IPS-18a (cell line): Measurements from ENCODE around the gene GANC.
"Not testable (repeated sequence)": the region's sequence is repeated elsewhere in the genome, so short reads cannot be mapped to it uniquely, and the experiment has no call there.

Source experiments
- H3K27ac ChIP-seq: one replicate; pipeline ENCODE4 v1.5.1; 2013; ENCODE audit warnings: low read length
- H3K27me3 ChIP-seq: one replicate; pipeline ENCODE4 v1.6.1; 2013; ENCODE audit warnings: mild to moderate bottlenecking, low read length; ENCODE audit not compliant: control insufficient read depth, insufficient read depth
- H3K36me3 ChIP-seq: one replicate; pipeline ENCODE4 v1.6.1; 2013; ENCODE audit warnings: low read depth, low read length; ENCODE audit not compliant: control insufficient read depth
- H3K4me1 ChIP-seq: one replicate; pipeline ENCODE4 v1.6.1; 2013; ENCODE audit warnings: low read depth, low read length; ENCODE audit not compliant: control insufficient read depth
- H3K4me3 ChIP-seq: one replicate; pipeline ENCODE4 v1.5.1; 2013; ENCODE audit warnings: low read length
- H3K9ac ChIP-seq: one replicate; pipeline ENCODE4 v1.6.1; 2013; ENCODE audit warnings: mild to moderate bottlenecking, low read length, moderate library complexity
- H3K9me3 ChIP-seq: one replicate; pipeline ENCODE4 v1.6.1; 2013; ENCODE audit warnings: low read depth, low read length; ENCODE audit not compliant: control insufficient read depth

Gene GANC

GRCh38 chr15:42284551-42284950 is 11.6 kb downstream of the GANC start:
- Histone ChIP-seq H3K9ac (no peak overlapping the region), H3K4me1 (no peaks in the 10 kb centered on the region), H3K4me3 (no peak overlapping the region), H3K27ac (no peak overlapping the region), H3K36me3 (no peaks in the 10 kb centered on the region), H3K27me3 (no peaks in the 10 kb centered on the region), H3K9me3 (no peaks in the 10 kb centered on the region)

- Histone ChIP-seq H3K9ac (no peak overlapping the region), H3K27me3 (no peaks in the 10 kb centered on the region), H3K4me1 (no peaks in the 10 kb centered on the region), H3K27ac (no peak overlapping the region), H3K9me3 (no peaks in the 10 kb centered on the region), H3K36me3 (no peaks in the 10 kb centered on the region), H3K4me3 (no peak overlapping the region)
Measured at GRCh38 chr15:42285034-42285433, 12.0 kb downstream of the GANC start.

- no peak overlapping the region for H3K27ac ChIP-seq
- no peaks in the 10 kb centered on the region for H3K27me3 ChIP-seq
- no peak overlapping the region for H3K9ac ChIP-seq
- no peaks in the 10 kb centered on the region for H3K4me1 ChIP-seq
- no peaks in the 10 kb centered on the region for H3K36me3 ChIP-seq
- no peaks in the 10 kb centered on the region for H3K9me3 ChIP-seq
- H3K4me3 ChIP-seq = no peak overlapping the region
Measured at GRCh38 chr15:42286445-42287029, 13.5 kb downstream of the GANC start.

- Histone ChIP-seq H3K9me3 (no peaks in the 10 kb centered on the region), H3K4me3 (no peak overlapping the region), H3K4me1 (no peaks in the 10 kb centered on the region)
Measured at GRCh38 chr15:42287931-42288330, 14.9 kb downstream of the GANC start.

GRCh38 chr15:42289166-42289565 is 16.2 kb downstream of the GANC start:
- Histone ChIP-seq H3K4me1 (no peaks in the 10 kb centered on the region), H3K27me3 (no peaks in the 10 kb centered on the region), H3K36me3 (peaks cover 2% of the 10 kb centered on the region), H3K27ac (no peak overlapping the region), H3K4me3 (no peak overlapping the region), H3K9ac (no peak overlapping the region), H3K9me3 (no peaks in the 10 kb centered on the region)

More at GRCh38 chr15:42287931-42288330, 14.9 kb downstream of the GANC start:
- no peak overlapping the region for H3K9ac ChIP-seq
- H3K36me3 ChIP-seq = peaks cover 2% of the 10 kb centered on the region
- H3K27me3 ChIP-seq = no peaks in the 10 kb centered on the region
- H3K27ac ChIP-seq = no peak overlapping the region

- H3K27me3 ChIP-seq, H3K36me3 ChIP-seq, H3K9ac ChIP-seq, H3K4me1 ChIP-seq, H3K4me3 ChIP-seq, H3K27ac ChIP-seq, H3K9me3 ChIP-seq: not testable (repeated sequence)
Measured at GRCh38 chr15:42301004-42301403, 28.0 kb downstream of the GANC start.

- no peak overlapping the region for H3K9ac ChIP-seq
- no peaks in the 10 kb centered on the region for H3K27me3 ChIP-seq
- H3K36me3 ChIP-seq = no peaks in the 10 kb centered on the region
- H3K4me3 ChIP-seq = no peak overlapping the region
- no peaks in the 10 kb centered on the region for H3K4me1 ChIP-seq
- H3K27ac ChIP-seq = no peak overlapping the region
- H3K9me3 ChIP-seq = no peaks in the 10 kb centered on the region
Measured at GRCh38 chr15:42306681-42307080, 33.7 kb downstream of the GANC start.

- Histone ChIP-seq H3K9me3 (no peaks in the 10 kb centered on the region), H3K9ac (no peak overlapping the region), H3K4me1 (no peaks in the 10 kb centered on the region), H3K4me3 (no peak overlapping the region), H3K27ac (no peak overlapping the region), H3K27me3 (no peaks in the 10 kb centered on the region), H3K36me3 (no peaks in the 10 kb centered on the region)
Measured at GRCh38 chr15:42313463-42313862, 40.5 kb downstream of the GANC start.

GRCh38 chr15:42314818-42315217 is 41.8 kb downstream of the GANC start:
- no peak overlapping the region for H3K27ac ChIP-seq
- H3K9ac ChIP-seq = no peak overlapping the region
- H3K4me1 ChIP-seq = no peaks in the 10 kb centered on the region
- H3K36me3 ChIP-seq = no peaks in the 10 kb centered on the region
- no peak overlapping the region for H3K4me3 ChIP-seq
- H3K27me3 ChIP-seq = no peaks in the 10 kb centered on the region
- H3K9me3 ChIP-seq = no peaks in the 10 kb centered on the region

- no peak overlapping the region for H3K9ac ChIP-seq
- H3K4me3 ChIP-seq = no peak overlapping the region
- H3K27me3 ChIP-seq = no peaks in the 10 kb centered on the region
Measured at GRCh38 chr15:42315521-42315920, 42.5 kb downstream of the GANC start.

GRCh38 chr15:42316282-42316805 is 43.3 kb downstream of the GANC start:
- H3K4me1 ChIP-seq, H3K27ac ChIP-seq, H3K4me3 ChIP-seq, H3K9ac ChIP-seq, H3K9me3 ChIP-seq, H3K36me3 ChIP-seq, H3K27me3 ChIP-seq: not testable (repeated sequence)

More at GRCh38 chr15:42315521-42315920, 42.5 kb downstream of the GANC start:
- Histone ChIP-seq H3K27ac (no peak overlapping the region), H3K4me1 (no peaks in the 10 kb centered on the region), H3K36me3 (no peaks in the 10 kb centered on the region), H3K9me3 (no peaks in the 10 kb centered on the region)

- H3K36me3 ChIP-seq = no peaks in the 10 kb centered on the region
- no peaks in the 10 kb centered on the region for H3K4me1 ChIP-seq
- no peak overlapping the region for H3K27ac ChIP-seq
- no peak overlapping the region for H3K9ac ChIP-seq
- H3K27me3 ChIP-seq = no peaks in the 10 kb centered on the region
- no peaks in the 10 kb centered on the region for H3K9me3 ChIP-seq
- no peak overlapping the region for H3K4me3 ChIP-seq
Measured at GRCh38 chr15:42319206-42319605, 46.2 kb downstream of the GANC start.
